Muscle of back (tissue), 11 donors: Measurements from ENCODE around the gene PRAC1. TPM values are rescaled to one million over a fixed set of nuclear protein-coding genes. Genes with fewer than 3 reads are reported as not detected.

Source experiments
- DNase-seq, 3 donors: peaks; one replicate each; pipeline versions ENCODE4 v3.0.0 to v3.0.0-alpha.2; 2013
- polyA plus RNA-seq, 10 donors: library from polyadenylated mRNA; unstranded; fragments of 120-200 nt; gene quantifications; one replicate each; pipeline ENCODE4 v1.2.1, GENCODE V29; 2013; ENCODE audit not compliant: insufficient read length in 10 of 10

The PRAC1 gene
- polyA plus RNA-seq, 10 donors: not detected

GRCh38 chr17:48704361-48705248, 17.7 kb downstream of the PRAC1 start:
- peak in 1 of 3 donors; percentile 53 for DNase-seq

- DNase-seq: no peak
Observed at GRCh38 chr17:48701864-48702532, 20.3 kb downstream of the PRAC1 start.

- DNase-seq: no peak
Observed at GRCh38 chr17:48693178-48693577, 29.1 kb downstream of the PRAC1 start.

GRCh38 chr17:48692049-48692448, 30.3 kb downstream of the PRAC1 start:
- no peak for DNase-seq

GRCh38 chr17:48690655-48691054, 31.7 kb downstream of the PRAC1 start:
- DNase-seq: no peak

- no peak for DNase-seq
Observed at GRCh38 chr17:48681609-48682008, 40.7 kb downstream of the PRAC1 start.

GRCh38 chr17:48679385-48680096, 42.8 kb downstream of the PRAC1 start:
- DNase-seq: no peak

- DNase-seq: peak; percentile 11 to 74 (median 52)
Observed at GRCh38 chr17:48678141-48678971, 44.0 kb downstream of the PRAC1 start.

GRCh38 chr17:48676963-48677558, 45.3 kb downstream of the PRAC1 start:
- no peak for DNase-seq

- no peak for DNase-seq
Observed at GRCh38 chr17:48672340-48672739, 50.0 kb downstream of the PRAC1 start.

Other genes starting within 250 kb of the PRAC1 start
- gene HOXB1, start 191.5 kb downstream of the PRAC1 start, polyA plus RNA-seq: not detected
- 10 to 100 TPM; 11.4 to 25.5 (median 15.0) TPM for gene HOXB2, start 177.4 kb downstream of the PRAC1 start, polyA plus RNA-seq
- 10 to 100 TPM in 2 of 10 donors, 1 to 10 TPM in 8; 1.1 to 10.7 (median 6.1) TPM for gene HOXB4, start 144.2 kb downstream of the PRAC1 start, polyA plus RNA-seq
- 10 to 100 TPM; 10.4 to 39.0 (median 24.4) TPM for gene HOXB3, start 132.3 kb downstream of the PRAC1 start, polyA plus RNA-seq
- 1 to 10 TPM in 8 of 10 donors, under 1 TPM in 2; 0.60 to 7.2 (median 3.0) TPM for gene HOXB5, start 128.7 kb downstream of the PRAC1 start, polyA plus RNA-seq
- 1 to 10 TPM; 1.6 to 7.2 (median 2.8) TPM for gene HOXB6, start 117.5 kb downstream of the PRAC1 start, polyA plus RNA-seq
- gene HOXB7, start 111.5 kb downstream of the PRAC1 start, polyA plus RNA-seq: 10 to 100 TPM in 1 of 10 donors, 1 to 10 TPM in 9; 3.9 to 10.1 (median 6.8) TPM
- gene HOXB8, start 107.2 kb downstream of the PRAC1 start, polyA plus RNA-seq: 1 to 10 TPM in 3 of 10 donors, under 1 TPM in 7; 0.29 to 2.9 (median 0.70) TPM
- gene HOXB9, start 96.2 kb downstream of the PRAC1 start, polyA plus RNA-seq: 1 to 10 TPM in 1 of 10 donors, under 1 TPM in 9; 0.09 to 1.3 (median 0.43) TPM
- gene PRAC2, start 667 bp upstream of the PRAC1 start, polyA plus RNA-seq: not detected
- under 1 TPM in 1 of 10 donors, not detected in 9; 0.04 TPM for gene HOXB13, start 6.2 kb upstream of the PRAC1 start, polyA plus RNA-seq
- gene TTLL6, start 94.7 kb upstream of the PRAC1 start, polyA plus RNA-seq: under 1 TPM in 1 of 10 donors, not detected in 9; 0.22 TPM
- gene CALCOCO2, start 108.5 kb upstream of the PRAC1 start, polyA plus RNA-seq: 10 to 100 TPM; 41.0 to 57.4 (median 50.7) TPM
- gene ATP5MC1, start 170.3 kb upstream of the PRAC1 start, polyA plus RNA-seq: 100 to 1,000 TPM; 110 to 146 (median 128) TPM
- gene UBE2Z, start 185.9 kb upstream of the PRAC1 start, polyA plus RNA-seq: 10 to 100 TPM; 55.4 to 68.9 (median 59.9) TPM
- gene SNF8, start 222.3 kb upstream of the PRAC1 start, polyA plus RNA-seq: 10 to 100 TPM; 59.5 to 78.6 (median 65.4) TPM
- gene GIP, start 246.1 kb upstream of the PRAC1 start, polyA plus RNA-seq: under 1 TPM in 1 of 10 donors, not detected in 9; 0.35 TPM